AG08396 (cell line): ENCODE results near the gene ROM1.
"Not testable (repeated sequence)": the region's sequence is repeated elsewhere in the genome, so short reads cannot be mapped to it uniquely, and the experiment has no call there.

Source experiments
- DNase-seq: peaks from one replicate; pipeline ENCODE4 v3.0.0; 2012; ENCODE audit warnings: low spot score, mixed read lengths

The ROM1 gene

GRCh38 chr11:62612366-62613290, at the start of gene ROM1, which contains the start of gene EML3:
TSS of gene ROM1 (plus strand) at chr11:62613257. CDS start at chr11:62613282, 25 bp downstream.
TSS of gene EML3 (minus strand) at chr11:62612775. CDS start at chr11:62612457, 318 bp downstream.
- peak; percentile 93 for DNase-seq

DNA sequence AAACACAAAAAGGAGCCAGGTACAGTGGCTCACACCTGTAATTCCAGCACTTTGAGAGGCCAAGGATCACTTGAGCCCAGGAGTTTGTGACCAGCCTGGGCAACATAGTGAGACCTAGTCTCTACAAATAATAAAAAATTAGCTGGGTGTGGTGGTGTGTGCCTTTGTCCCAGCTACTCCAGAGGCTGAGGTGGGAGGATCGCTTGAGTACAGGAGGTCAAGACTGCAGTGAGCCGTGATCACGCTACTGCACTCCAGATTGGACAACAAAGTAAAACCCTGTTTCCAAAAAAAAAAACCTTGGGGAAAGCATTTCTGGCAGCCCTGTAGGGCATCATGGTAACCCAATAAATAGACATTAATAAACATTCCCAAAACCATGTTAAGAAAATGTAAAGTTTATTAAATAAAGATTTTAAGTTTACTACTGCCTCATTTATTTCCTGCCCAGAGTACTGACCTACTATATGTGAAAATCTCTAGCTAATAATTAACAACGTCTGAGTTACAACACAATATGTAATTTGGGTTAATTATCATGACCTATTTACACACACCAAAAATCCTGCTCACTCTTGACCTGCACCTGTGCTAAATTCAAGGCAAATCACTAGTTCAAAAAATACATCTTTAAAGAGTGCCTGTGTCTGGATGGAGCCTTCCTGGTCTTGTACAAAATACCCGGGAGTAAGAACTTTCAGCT, 47.8 kb upstream of the ROM1 start:
- no peak for DNase-seq

DNA sequence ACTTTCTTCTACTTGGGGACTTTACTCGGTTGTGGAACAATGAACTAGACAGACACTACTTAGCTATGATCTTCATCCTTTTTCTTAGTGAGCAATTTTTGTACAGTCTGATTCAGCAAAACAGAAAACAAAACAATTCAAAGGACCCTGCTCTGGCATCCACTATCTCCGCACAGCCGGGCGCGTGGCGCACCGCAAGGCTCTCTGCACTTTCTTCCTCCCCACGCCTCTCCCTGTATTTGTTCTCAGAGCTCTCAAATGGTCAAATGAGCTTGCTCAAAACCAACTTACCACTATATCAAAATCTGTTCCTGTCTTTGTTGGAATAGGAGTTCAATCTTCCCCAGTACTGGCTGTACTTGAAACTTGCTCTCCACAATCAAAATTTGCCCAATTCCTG, 46.8 kb upstream of the ROM1 start:
- DNase-seq = no peak

GRCh38 chr11:62567018-62567633, 45.9 kb upstream of the ROM1 start:
- DNase-seq = no peak

GRCh38 chr11:62569611-62570010, 43.4 kb upstream of the ROM1 start:
- no peak for DNase-seq

DNA sequence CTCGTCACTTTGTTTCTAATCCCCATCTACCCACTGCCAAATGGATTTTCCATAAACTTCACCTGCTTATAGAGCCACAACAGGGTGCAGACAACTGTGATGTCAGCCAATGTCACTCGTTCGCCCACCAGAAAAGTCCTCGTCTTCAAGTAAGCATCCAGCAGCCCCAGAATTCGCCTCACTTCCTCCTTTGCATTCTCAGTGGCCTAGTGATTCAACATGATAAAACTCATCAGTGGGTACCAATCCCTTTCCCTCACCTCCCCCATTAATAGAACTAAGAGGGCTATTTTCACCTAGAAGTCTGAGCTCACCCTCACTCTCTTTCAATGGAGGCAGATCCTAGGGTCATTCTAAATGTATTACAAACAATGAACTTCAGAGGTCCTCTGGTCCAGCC, 42.2 kb upstream of the ROM1 start:
- DNase-seq = not testable (repeated sequence)

- not testable (repeated sequence) for DNase-seq
These were observed 41.6 kb upstream of the ROM1 start for GRCh38 chr11:62571493-62571892.

DNA sequence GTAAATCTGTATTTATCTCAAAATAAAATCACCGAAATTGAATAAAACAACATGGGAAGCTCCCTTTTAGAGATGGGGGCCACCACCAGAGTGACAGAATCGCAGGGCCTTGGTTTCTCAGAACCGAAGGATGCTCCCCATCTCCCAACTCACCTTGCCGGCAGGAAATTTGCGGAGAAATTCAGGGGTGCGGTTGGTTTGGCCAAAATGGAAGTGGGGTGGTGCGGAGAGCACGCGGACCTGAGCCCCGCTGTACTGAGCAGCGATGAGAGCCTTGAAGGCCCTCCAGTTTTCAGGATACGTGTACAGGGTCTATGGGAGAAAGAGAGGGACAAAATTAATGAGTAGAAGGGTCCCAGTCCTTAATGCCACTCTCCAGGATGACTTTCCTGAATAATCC, 40.6 kb upstream of the ROM1 start:
- DNase-seq = no peak

- no peak for DNase-seq
These were observed 40.0 kb upstream of the ROM1 start for GRCh38 chr11:62573006-62573591.

DNA sequence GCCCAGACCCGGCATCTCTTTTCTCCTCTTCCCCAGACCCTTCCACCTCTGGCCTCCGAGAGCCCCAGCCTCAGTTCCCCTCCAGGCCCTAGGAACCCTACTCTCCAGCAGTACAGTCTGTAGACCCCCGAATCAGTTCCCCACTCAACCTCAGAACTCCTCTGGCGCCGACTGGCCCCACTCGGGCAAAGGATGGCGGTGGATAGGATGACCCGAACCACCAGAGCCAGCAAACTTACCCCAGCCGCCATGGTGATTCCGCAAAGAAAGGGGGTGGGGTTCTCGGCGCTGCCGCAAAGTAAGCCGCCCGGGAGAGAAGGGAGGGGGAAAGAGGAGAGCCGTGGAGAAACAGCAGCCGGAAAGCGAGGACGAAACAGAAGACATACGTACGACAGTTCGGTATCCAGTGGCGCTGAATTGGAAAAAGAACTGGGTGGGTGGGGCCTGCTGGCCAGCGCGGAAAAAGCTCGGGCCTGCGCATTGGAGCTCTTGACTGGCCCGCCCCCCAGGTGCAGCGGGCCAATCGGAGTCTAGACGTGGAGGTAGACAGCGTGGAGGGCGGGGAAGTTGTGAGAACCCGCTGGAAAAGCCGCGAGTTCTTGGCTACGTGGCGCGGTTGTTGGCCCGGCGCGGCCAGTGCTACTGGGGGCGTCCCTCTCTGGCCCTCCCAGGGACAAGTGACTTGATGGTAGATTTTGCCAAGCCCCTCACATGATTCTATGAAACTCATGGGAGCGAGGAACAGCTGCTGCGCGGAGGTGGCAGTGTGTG, 39.3 kb upstream of the ROM1 start, which contains the start of gene EEF1G:
Gene EEF1G, minus strand, starts transcription at position 300 of the 771 bp plus-strand sequence. Its CDS starts 49 bp downstream, at position 251.
- DNase-seq = peak; percentile 97

- peak; percentile 36 for DNase-seq
These were observed 38.5 kb upstream of the ROM1 start for GRCh38 chr11:62574363-62575071.

DNA sequence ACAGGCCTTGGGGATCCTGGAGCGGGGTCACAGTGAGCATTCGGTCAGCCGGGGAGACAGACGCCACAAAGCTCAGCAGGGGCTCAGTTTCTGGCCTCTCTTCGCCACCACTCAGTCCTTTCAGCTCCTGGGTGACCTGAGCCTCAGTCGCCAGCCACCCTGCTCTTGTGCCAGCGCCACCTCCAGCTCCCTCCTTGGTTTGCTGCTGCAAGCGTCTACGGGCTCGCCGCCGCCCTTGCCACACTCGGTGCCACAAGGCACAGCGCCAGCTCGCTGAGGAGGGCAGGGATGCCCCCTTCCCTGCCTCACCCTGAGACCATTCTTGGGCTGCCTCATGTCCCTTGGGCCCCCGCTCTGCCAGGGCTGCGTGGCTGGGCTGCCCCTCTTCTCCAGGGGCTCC, 37.9 kb upstream of the ROM1 start:
- DNase-seq = no peak

DNA sequence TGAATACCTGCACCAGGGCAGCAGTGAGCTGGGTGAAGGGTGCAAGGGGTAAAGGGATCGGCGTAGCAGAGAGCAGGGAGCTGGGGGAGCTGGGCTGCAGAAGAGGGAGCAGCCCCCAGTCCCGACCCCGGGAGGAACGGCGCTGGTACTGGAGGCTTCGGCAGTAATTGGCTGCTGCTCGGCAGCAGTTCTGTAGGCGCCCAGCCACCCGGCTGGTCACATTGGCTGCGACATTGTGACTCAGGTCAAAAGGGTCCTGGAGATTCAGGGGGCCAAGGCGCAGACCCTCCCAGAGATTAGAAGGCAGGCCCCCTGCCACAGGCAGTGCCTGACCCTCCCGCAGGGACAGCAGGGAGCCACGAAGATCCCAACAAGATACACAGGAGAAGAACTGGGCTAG, 37.2 kb upstream of the ROM1 start:
- DNase-seq = no peak

DNA sequence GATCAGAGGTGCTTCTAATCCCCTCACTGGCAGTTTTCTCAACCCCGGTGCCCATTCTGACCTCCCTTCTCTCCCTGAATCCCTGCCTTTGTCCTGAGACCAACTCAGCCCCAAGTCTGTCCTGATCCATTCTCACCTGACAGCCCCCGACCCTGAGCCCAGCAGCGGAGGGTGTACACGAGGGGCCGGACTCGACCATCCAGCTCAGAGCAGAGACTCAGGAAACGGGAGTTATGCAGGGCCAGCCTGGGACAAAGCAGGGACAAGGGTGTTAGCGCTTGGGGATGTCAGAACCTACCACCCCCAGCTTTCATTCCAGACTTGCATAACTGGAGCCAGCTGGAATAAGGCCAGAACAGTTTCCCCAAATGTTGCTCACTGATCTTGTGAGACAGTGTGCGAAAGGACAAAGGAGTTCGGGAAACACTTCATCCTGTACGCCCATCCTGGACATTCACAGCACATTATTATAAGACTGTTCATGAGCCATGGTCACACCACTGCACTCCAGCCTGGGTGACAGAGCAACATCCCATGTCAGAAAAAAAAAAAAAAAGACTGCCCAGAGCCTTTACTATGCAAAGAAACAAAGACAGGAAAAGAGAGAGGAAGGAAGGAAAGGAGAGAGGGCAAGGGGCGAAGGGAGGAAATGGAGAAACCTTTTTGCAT, 35.9 kb upstream of the ROM1 start:
- DNase-seq = no peak

- DNase-seq = no peak
These were observed 34.5 kb upstream of the ROM1 start for GRCh38 chr11:62578541-62578940.

- no peak for DNase-seq
These were observed 33.8 kb upstream of the ROM1 start for GRCh38 chr11:62579252-62579651.

DNA sequence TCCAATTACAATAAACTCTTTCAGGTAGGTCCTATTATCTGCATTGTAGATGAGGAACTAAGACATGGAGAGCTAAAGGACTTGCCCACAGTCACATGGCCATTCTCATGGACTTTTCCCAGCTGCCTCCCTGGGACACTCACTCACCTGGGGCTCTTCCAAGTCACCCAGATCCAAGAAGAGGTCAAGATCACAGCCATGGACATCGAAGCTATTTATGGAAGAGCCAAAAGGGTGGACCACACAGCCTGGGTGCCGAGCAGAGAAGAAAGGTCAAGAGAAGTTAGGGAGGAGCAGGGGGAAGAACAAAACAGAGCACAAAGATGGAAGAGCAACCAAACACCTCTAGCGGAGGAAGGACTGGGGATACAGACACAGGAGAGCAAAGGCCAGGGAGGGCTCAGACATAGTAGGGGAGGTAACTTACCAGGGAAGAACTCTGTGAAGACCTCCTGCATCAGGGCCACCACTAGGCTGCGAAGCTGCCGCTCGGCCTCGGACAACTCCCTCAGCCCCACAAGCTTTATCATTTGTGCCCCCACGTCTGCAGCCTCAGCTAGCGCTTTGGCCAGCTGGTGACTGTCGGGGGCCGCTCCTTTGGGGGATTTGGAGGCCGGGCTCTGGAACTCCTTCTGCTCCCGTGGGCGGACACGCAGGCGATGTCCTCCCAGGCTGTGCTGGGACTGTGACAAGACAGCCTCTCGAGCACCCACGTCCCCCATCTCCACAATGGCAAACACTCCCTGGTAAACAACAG, 31.9 kb upstream of the ROM1 start:
- DNase-seq = no peak

DNA sequence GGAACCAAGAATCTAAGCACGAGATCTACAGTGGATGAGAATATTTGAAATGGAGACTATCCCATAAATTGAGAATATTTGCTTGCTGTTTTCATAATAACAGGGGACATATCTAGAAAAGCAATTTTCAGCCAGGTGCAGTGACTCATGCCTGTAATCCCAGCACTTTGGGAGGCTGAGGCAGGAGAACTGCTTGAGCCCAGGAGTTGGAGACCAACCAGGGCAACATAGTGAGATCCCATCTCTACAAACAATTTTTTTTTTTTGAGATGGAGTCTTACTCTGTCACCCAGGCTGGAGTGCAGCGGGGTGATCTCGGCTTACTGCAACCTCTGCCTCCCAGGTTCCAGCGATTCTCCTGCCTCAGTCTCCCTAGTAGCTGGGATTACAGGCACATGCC, 31.3 kb upstream of the ROM1 start:
- DNase-seq = not testable (repeated sequence)

DNA sequence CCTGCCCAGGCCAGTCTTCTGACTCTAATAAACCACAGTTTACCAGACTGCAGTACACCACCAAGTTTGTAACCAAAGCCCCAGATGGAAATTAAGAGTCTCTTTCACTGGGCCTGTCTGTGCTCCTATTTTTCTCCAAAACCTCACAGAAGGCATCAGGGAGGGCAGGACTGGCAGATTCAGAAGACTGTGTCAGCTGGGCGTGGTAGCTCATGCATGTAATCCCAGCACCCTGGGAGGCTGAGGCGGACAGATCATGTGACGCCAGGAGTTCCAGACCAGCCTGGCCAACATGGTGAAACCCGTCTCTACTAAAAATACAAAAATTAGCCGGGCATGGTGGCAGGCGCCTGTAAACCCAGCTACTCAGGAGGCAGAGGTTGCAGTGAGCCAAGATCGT, 27.7 kb upstream of the ROM1 start:
- DNase-seq = not testable (repeated sequence)
